Measurements from ENCODE around the gene CCL1. TPM values are rescaled to one million over a fixed set of nuclear protein-coding genes. Genes with fewer than 3 reads are reported as not detected.

Gene CCL1
- total RNA-seq, 4 donors from 2014 or later, result not detected

GRCh38 chr17:34406226-34406625, 43.2 kb upstream of the CCL1 start:
- WGBS, result 84% methylated on average over 6 of the region's 6 CpGs
- DNase-seq (ENCODE audit: low spot score in 2 of 2), result no peak
- Histone ChIP-seq H3K4me3 (no peak overlapping the region), H3K4me1 (no peaks in the 10 kb centered on the region), H3K27me3 (peaks cover 29% of the 10 kb centered on the region), H3K27ac (no peak overlapping the region), H3K9me3 (no peaks in the 10 kb centered on the region), H3K36me3 (no peaks in the 10 kb centered on the region)
- TF ChIP-seq EP300 (IDR thresholded peaks at IDR 0.05), result no peak
- no peak for TF ChIP-seq POLR2A (IDR thresholded peaks at IDR 0.05)
- TF ChIP-seq CTCF (IDR thresholded peaks at IDR 0.05), result no peak
- no peak for TF ChIP-seq POLR2AphosphoS5 (IDR thresholded peaks at IDR 0.05)

GRCh38 chr17:34403006-34403405, 40.0 kb upstream of the CCL1 start:
- 75% methylated on average over 4 of the region's 4 CpGs for WGBS
- no peak overlapping the region for H3K4me3 ChIP-seq
- no peaks in the 10 kb centered on the region for H3K36me3 ChIP-seq
- no peak for TF ChIP-seq CTCF (IDR thresholded peaks at IDR 0.05)
- TF ChIP-seq POLR2AphosphoS5 (IDR thresholded peaks at IDR 0.05), result no peak
- no peak for TF ChIP-seq POLR2A (IDR thresholded peaks at IDR 0.05)
- no peak for TF ChIP-seq EP300 (IDR thresholded peaks at IDR 0.05)
- H3K9me3 ChIP-seq, result no peaks in the 10 kb centered on the region
- no peaks in the 10 kb centered on the region for H3K4me1 ChIP-seq
- peaks cover 6% of the 10 kb centered on the region for H3K27me3 ChIP-seq
- no peak overlapping the region for H3K27ac ChIP-seq
- DNase-seq (ENCODE audit: low spot score in 2 of 2), result no peak

- no peak for DNase-seq (ENCODE audit: low spot score in 2 of 2)
- no peaks in the 10 kb centered on the region for H3K27me3 ChIP-seq
- no peaks in the 10 kb centered on the region for H3K4me1 ChIP-seq
- TF ChIP-seq POLR2AphosphoS5 (IDR thresholded peaks at IDR 0.05), result no peak
- no peak for TF ChIP-seq EP300 (IDR thresholded peaks at IDR 0.05)
- TF ChIP-seq POLR2A (IDR thresholded peaks at IDR 0.05), result no peak
- TF ChIP-seq CTCF (IDR thresholded peaks at IDR 0.05), result no peak
- no peak overlapping the region for H3K27ac ChIP-seq
- H3K36me3 ChIP-seq, result no peaks in the 10 kb centered on the region
- H3K4me3 ChIP-seq, result no peak overlapping the region
- 66% methylated on average over 5 of the region's 5 CpGs for WGBS
- no peaks in the 10 kb centered on the region for H3K9me3 ChIP-seq
These were observed 38.1 kb upstream of the CCL1 start for GRCh38 chr17:34401165-34401564.

GRCh38 chr17:34400301-34400931, 37.4 kb upstream of the CCL1 start:
- no peak for DNase-seq (ENCODE audit: low spot score in 2 of 2)
- Histone ChIP-seq H3K4me1 (no peaks in the 10 kb centered on the region), H3K27ac (no peak overlapping the region), H3K9me3 (no peaks in the 10 kb centered on the region), H3K27me3 (no peaks in the 10 kb centered on the region), H3K4me3 (no peak overlapping the region), H3K36me3 (no peaks in the 10 kb centered on the region)
- TF ChIP-seq EP300 (IDR thresholded peaks at IDR 0.05) (no peak), POLR2A (IDR thresholded peaks at IDR 0.05) (no peak), POLR2AphosphoS5 (IDR thresholded peaks at IDR 0.05) (no peak), CTCF (IDR thresholded peaks at IDR 0.05) (no peak)
- 72% methylated on average over 10 of the region's 10 CpGs for WGBS

GRCh38 chr17:34399725-34400124, 36.7 kb upstream of the CCL1 start:
- H3K36me3 ChIP-seq, result no peaks in the 10 kb centered on the region
- H3K4me3 ChIP-seq, result no peak overlapping the region
- H3K27ac ChIP-seq, result no peak overlapping the region
- no peak for TF ChIP-seq POLR2A (IDR thresholded peaks at IDR 0.05)
- TF ChIP-seq CTCF (IDR thresholded peaks at IDR 0.05), result no peak
- TF ChIP-seq POLR2AphosphoS5 (IDR thresholded peaks at IDR 0.05), result no peak
- TF ChIP-seq EP300 (IDR thresholded peaks at IDR 0.05), result no peak
- WGBS, result 57% methylated on average over 1 of the region's 1 CpG
- no peak for DNase-seq (ENCODE audit: low spot score in 2 of 2)
- no peaks in the 10 kb centered on the region for H3K27me3 ChIP-seq
- H3K4me1 ChIP-seq, result no peaks in the 10 kb centered on the region
- no peaks in the 10 kb centered on the region for H3K9me3 ChIP-seq
